ENCODE results near the gene CLNK.

CLNK gene

GRCh38 chr4:10438924-10439323 lies 245.6 kb downstream of the CLNK start:
- TF ChIP-seq EZH2 (IDR thresholded peaks at IDR 0.05; ENCODE audit: borderline replicate concordance, low read length): no peak
- no peak for TF ChIP-seq CTCF (IDR thresholded peaks at IDR 0.05; ENCODE audit: low read length)
- Histone ChIP-seq H3K79me2 (ENCODE audit: insufficient read depth, low read length) (no peaks in the 10 kb centered on the region), H2AFZ (ENCODE audit: low read length) (no peak overlapping the region), H3K9ac (ENCODE audit: low read length) (no peak overlapping the region), H4K20me1 (ENCODE audit: insufficient read depth, low read length) (no peaks in the 10 kb centered on the region), H3K9me2 (ENCODE audit: low read depth, low read length) (no peaks in the 10 kb centered on the region), H3K4me3 (ENCODE audit: low read depth, low read length, poor library complexity, severe bottlenecking) (no peak overlapping the region), H3K4me2 (ENCODE audit: low read length) (no peak overlapping the region), H3F3A (ENCODE audit: insufficient read depth, low read length) (no peaks in the 10 kb centered on the region), H3K27me3 (ENCODE audit: insufficient read depth, low read length) (no peaks in the 10 kb centered on the region), H3K4me1 (ENCODE audit: insufficient read depth, low read length, severe bottlenecking) (no peaks in the 10 kb centered on the region), H3K9me3 (ENCODE audit: low read length) (no peaks in the 10 kb centered on the region), H3K36me3 (ENCODE audit: insufficient read depth, low read length) (peaks cover 2% of the 10 kb centered on the region), H3K27ac (ENCODE audit: low read depth, low read length, poor library complexity, severe bottlenecking) (no peak overlapping the region)

- H3K9me2 ChIP-seq (ENCODE audit: low read depth, low read length): no peaks in the 10 kb centered on the region
- no peaks in the 10 kb centered on the region for H3K9me3 ChIP-seq (ENCODE audit: low read length)
- TF ChIP-seq EZH2 (IDR thresholded peaks at IDR 0.05; ENCODE audit: borderline replicate concordance, low read length): no peak
- no peak for TF ChIP-seq CTCF (IDR thresholded peaks at IDR 0.05; ENCODE audit: low read length)
- H3K4me2 ChIP-seq (ENCODE audit: low read length): no peak overlapping the region
- no peaks in the 10 kb centered on the region for H3K4me1 ChIP-seq (ENCODE audit: insufficient read depth, low read length, severe bottlenecking)
- H3K4me3 ChIP-seq (ENCODE audit: low read depth, low read length, poor library complexity, severe bottlenecking): no peak overlapping the region
- H3K9ac ChIP-seq (ENCODE audit: low read length): no peak overlapping the region
- H3F3A ChIP-seq (ENCODE audit: insufficient read depth, low read length): no peaks in the 10 kb centered on the region
- no peaks in the 10 kb centered on the region for H4K20me1 ChIP-seq (ENCODE audit: insufficient read depth, low read length)
- H3K36me3 ChIP-seq (ENCODE audit: insufficient read depth, low read length): no peaks in the 10 kb centered on the region
- no peaks in the 10 kb centered on the region for H3K79me2 ChIP-seq (ENCODE audit: insufficient read depth, low read length)
- H2AFZ ChIP-seq (ENCODE audit: low read length): no peak overlapping the region
- H3K27ac ChIP-seq (ENCODE audit: low read depth, low read length, poor library complexity, severe bottlenecking): no peak overlapping the region
- H3K27me3 ChIP-seq (ENCODE audit: insufficient read depth, low read length): no peaks in the 10 kb centered on the region
These were observed 246.8 kb downstream of the CLNK start for GRCh38 chr4:10437735-10438134.

Measured in OCI-LY1 (cell line).